ENCODE results near the gene ZFYVE26.

ZFYVE26 gene

GRCh38 chr14:67733616-67734015 lies 82.8 kb downstream of the ZFYVE26 start:
- no peak for DNase-seq (ENCODE audit: extremely low read depth, low read depth)
- TF ChIP-seq CTCF (IDR thresholded peaks at IDR 0.05; ENCODE audit: low read depth, low read length): no peak

- no peak for TF ChIP-seq CTCF (IDR thresholded peaks at IDR 0.05; ENCODE audit: low read depth, low read length)
Observed at GRCh38 chr14:67729072-67729885, 87.1 kb downstream of the ZFYVE26 start.

GRCh38 chr14:67728258-67728657 lies 88.1 kb downstream of the ZFYVE26 start:
- no peak for TF ChIP-seq CTCF (IDR thresholded peaks at IDR 0.05; ENCODE audit: low read depth, low read length)
- no peak for DNase-seq (ENCODE audit: extremely low read depth, low read depth)

More at GRCh38 chr14:67729072-67729885, 87.1 kb downstream of the ZFYVE26 start:
- DNase-seq (ENCODE audit: extremely low read depth, low read depth): no peak

GRCh38 chr14:67727361-67727760 lies 89.0 kb downstream of the ZFYVE26 start:
- no peak for TF ChIP-seq CTCF (IDR thresholded peaks at IDR 0.05; ENCODE audit: low read depth, low read length)
- no peak for DNase-seq (ENCODE audit: extremely low read depth, low read depth)

- TF ChIP-seq CTCF (IDR thresholded peaks at IDR 0.05; ENCODE audit: low read depth, low read length): no peak
- no peak for DNase-seq (ENCODE audit: extremely low read depth, low read depth)
Observed at GRCh38 chr14:67725171-67725570, 91.2 kb downstream of the ZFYVE26 start.

GRCh38 chr14:67722293-67722692 lies 94.1 kb downstream of the ZFYVE26 start:
- no peak for DNase-seq (ENCODE audit: extremely low read depth, low read depth)
- no peak for TF ChIP-seq CTCF (IDR thresholded peaks at IDR 0.05; ENCODE audit: low read depth, low read length)

- TF ChIP-seq CTCF (IDR thresholded peaks at IDR 0.05; ENCODE audit: low read depth, low read length): no peak
- no peak for DNase-seq (ENCODE audit: extremely low read depth, low read depth)
Observed at GRCh38 chr14:67721875-67722274, 94.5 kb downstream of the ZFYVE26 start.
